WTC11 (cell line): ENCODE results near the gene STAC. TPM values are rescaled to one million over a fixed set of nuclear protein-coding genes. Genes with fewer than 3 reads are reported as not detected.

Experiments used
- ATAC-seq: fragments of 200-7000 bp; cut with Tn5 transposase; 2 replicates; pipeline ENCODE4 v1.10.0; 2021; ENCODE audit warnings: mild to moderate bottlenecking, moderate library complexity
- CTCF ChIA-PET: fragments of 300-600 bp; sonication (Branson Sonifier 250); formaldehyde crosslinking; loops from one replicate; lab custom pipeline; 2021; ENCODE audit warnings: antibody characterized with exemption; lab: Charles Lee
- POLR2A ChIA-PET: fragments of 350-600 bp; sonication (Branson Sonifier 250); formaldehyde crosslinking; loops from one replicate; lab custom pipeline; 2021; ENCODE audit warnings: antibody characterized with exemption; lab: Charles Lee
- DNase-seq: peaks from one replicate; pipeline ENCODE4 v3.0.0; 2021; ENCODE audit warnings: low spot score
- H3K27ac Mint-ChIP-seq: 2 replicates; pipeline ENCODE4 v1.8.0; 2021; ENCODE audit warnings: mixed read lengths
- H3K27me3 Mint-ChIP-seq: 2 replicates; pipeline ENCODE4 v1.8.0; 2021; ENCODE audit warnings: low read depth, mild to moderate bottlenecking, moderate library complexity, mixed read lengths
- H3K36me3 Mint-ChIP-seq: 2 replicates; pipeline ENCODE4 v1.8.0; 2021; ENCODE audit warnings: mixed read lengths
- H3K4me1 Mint-ChIP-seq: 2 replicates; pipeline ENCODE4 v1.8.0; 2022; ENCODE audit warnings: mixed read lengths
- H3K4me3 Mint-ChIP-seq: 2 replicates; pipeline ENCODE4 v1.8.0; 2021; ENCODE audit warnings: mild to moderate bottlenecking, moderate library complexity, mixed read lengths
- H3K9me3 Mint-ChIP-seq: 2 replicates; pipeline ENCODE4 v1.8.0; 2021; ENCODE audit warnings: mixed read lengths
- ATF3 ChIP-seq: sonication (generic); formaldehyde crosslinking; conservative IDR thresholded peaks from 2 replicates; pipeline ENCODE4 v1.8.1; 2022; ENCODE audit warnings: mild to moderate bottlenecking, missing genetic modification reagents
- E2F1 ChIP-seq: sonication (generic); formaldehyde crosslinking; IDR thresholded peaks from 2 replicates; pipeline ENCODE4 v1.8.0; 2022; ENCODE audit warnings: mild to moderate bottlenecking, missing genetic modification reagents
- ESRRA ChIP-seq: sonication (generic); formaldehyde crosslinking; IDR thresholded peaks from 2 replicates; pipeline ENCODE4 v1.8.1; 2022; ENCODE audit warnings: mild to moderate bottlenecking, missing genetic modification reagents, borderline replicate concordance
- ETV6 ChIP-seq: sonication (generic); formaldehyde crosslinking; IDR thresholded peaks from 2 replicates; pipeline ENCODE4 v1.8.1; 2022; ENCODE audit warnings: mild to moderate bottlenecking, missing genetic modification reagents
- FOXP4 ChIP-seq: sonication (generic); formaldehyde crosslinking; IDR thresholded peaks from 2 replicates; pipeline ENCODE4 v1.8.0; 2022; ENCODE audit warnings: mild to moderate bottlenecking, missing genetic modification reagents
- GTF2I ChIP-seq: fragments of 250-450 bp; sonication (Bioruptor Pico); conservative IDR thresholded peaks from 2 replicates; pipeline ENCODE4 v1.4.0; 2021; ENCODE audit warnings: mild to moderate bottlenecking
- IRF2 ChIP-seq: sonication (generic); formaldehyde crosslinking; IDR thresholded peaks from 2 replicates; pipeline ENCODE4 v1.8.0; 2022; ENCODE audit warnings: low read depth, missing genetic modification reagents, borderline replicate concordance
- JAZF1 ChIP-seq: fragments of 250-450 bp; sonication (Bioruptor Pico); IDR thresholded peaks from 2 replicates; pipeline ENCODE4 v1.9.0; 2021; ENCODE audit warnings: moderate library complexity, mild to moderate bottlenecking, inconsistent platforms
- JUN ChIP-seq: sonication (generic); formaldehyde crosslinking; IDR thresholded peaks from 2 replicates; pipeline ENCODE4 v1.8.0; 2023; ENCODE audit warnings: mild to moderate bottlenecking, missing genetic modification reagents
- NFYB ChIP-seq: sonication (generic); formaldehyde crosslinking; conservative IDR thresholded peaks from 2 replicates; pipeline ENCODE4 v1.8.0; 2022; ENCODE audit warnings: low read depth, missing genetic modification reagents
- NR3C1 ChIP-seq: sonication (generic); formaldehyde crosslinking; conservative IDR thresholded peaks from 2 replicates; pipeline ENCODE4 v1.8.1; 2023; ENCODE audit warnings: low read depth, mild to moderate bottlenecking, missing genetic modification reagents
- PRRX2 ChIP-seq: fragments of 250-450 bp; sonication (Bioruptor Pico); IDR thresholded peaks from 2 replicates; pipeline ENCODE4 v1.8.0; 2021; ENCODE audit warnings: mild to moderate bottlenecking
- SMAD4 ChIP-seq: sonication (generic); formaldehyde crosslinking; IDR thresholded peaks from 2 replicates; pipeline ENCODE4 v1.8.0; 2022; ENCODE audit warnings: mild to moderate bottlenecking, missing genetic modification reagents
- TEAD1 ChIP-seq: sonication (generic); formaldehyde crosslinking; IDR thresholded peaks from 2 replicates; pipeline ENCODE4 v1.8.0; 2022; ENCODE audit warnings: mild to moderate bottlenecking, missing genetic modification reagents
- TEAD4 ChIP-seq: sonication (generic); formaldehyde crosslinking; IDR thresholded peaks from 2 replicates; pipeline ENCODE4 v1.8.0; 2022; ENCODE audit warnings: mild to moderate bottlenecking, missing genetic modification reagents
- ZNF232 ChIP-seq: sonication (generic); formaldehyde crosslinking; IDR thresholded peaks from 2 replicates; pipeline ENCODE4 v1.8.0; 2022; ENCODE audit warnings: mild to moderate bottlenecking, missing genetic modification reagents
- ZNF512 ChIP-seq: sonication (generic); formaldehyde crosslinking; IDR thresholded peaks from 2 replicates; pipeline ENCODE4 v1.8.1; 2022; ENCODE audit warnings: missing genetic modification reagents, borderline replicate concordance
- total RNA-seq: library from RNA; stranded (reverse); gene quantifications from 3 replicates; pipeline ENCODE4 v1.2.3, GENCODE V29; 2021
- TF ChIP-seq, protein P1 (sequence below): sonication (generic); formaldehyde crosslinking; IDR thresholded peaks from 2 replicates; pipeline ENCODE4 v1.8.1; 2022; ENCODE audit warnings: mild to moderate bottlenecking, moderate library complexity, missing genetic modification reagents
- TF ChIP-seq, protein P2 (sequence below): sonication (generic); formaldehyde crosslinking; IDR thresholded peaks from 2 replicates; pipeline ENCODE4 v1.8.0; 2023; ENCODE audit warnings: missing genetic modification reagents, mild to moderate bottlenecking, borderline replicate concordance
- TF ChIP-seq, protein P3 (sequence below): sonication (generic); formaldehyde crosslinking; IDR thresholded peaks from 2 replicates; pipeline ENCODE4 v1.8.0; 2022; ENCODE audit warnings: missing genetic modification reagents
- TF ChIP-seq, protein P4 (sequence below): sonication (generic); formaldehyde crosslinking; IDR thresholded peaks from 2 replicates; pipeline ENCODE4 v1.8.0; 2022; ENCODE audit warnings: mild to moderate bottlenecking, missing genetic modification reagents

Gene STAC
- total RNA-seq, 1 experiment from 2014 or later, result 5.6 TPM

GRCh38 chr3:36558961-36559360, 178.7 kb downstream of the STAC start (continued):
- TF ChIP-seq TEAD1 (CRISPR knock-in tag), result no peak
- no peak for TF ChIP-seq NR3C1
- no peak for TF ChIP-seq JAZF1 (CRISPR knock-in tag)
- TF ChIP-seq JUN (CRISPR knock-in tag), result no peak
- TF ChIP-seq E2F1 (CRISPR knock-in tag), result no peak
- TF ChIP-seq IRF2 (CRISPR knock-in tag), result no peak
- TF ChIP-seq SMAD4 (CRISPR knock-in tag), result no peak
- TF ChIP-seq FOXP4 (CRISPR knock-in tag), result no peak

DNA sequence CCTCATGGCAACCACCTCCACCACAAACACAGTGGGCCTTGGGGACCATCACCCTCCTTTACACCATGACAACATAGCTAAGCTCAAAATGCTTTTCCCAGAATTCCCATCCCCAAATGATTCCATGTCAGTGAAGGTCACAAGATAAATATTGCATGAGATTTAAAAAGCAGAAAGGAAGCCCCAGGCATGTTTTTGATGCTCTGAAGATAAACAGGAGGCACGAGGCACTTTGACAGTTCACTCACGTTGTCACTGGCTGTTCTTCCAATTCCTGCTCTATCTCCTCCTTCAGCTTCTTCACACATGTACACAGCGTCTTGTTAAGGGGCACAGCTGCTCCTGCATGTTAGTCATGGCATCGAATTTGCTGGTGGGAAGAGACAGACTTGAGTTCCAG, 180.4 kb downstream of the STAC start:
- POLR2A ChIA-PET, result no interaction called here
- H3K27ac Mint-ChIP-seq, result no peak overlapping the region
- no peak for ATAC-seq
- TF ChIP-seq GTF2I (no peak), ZNF512 (CRISPR knock-in tag) (no peak), ATF3 (CRISPR knock-in tag) (no peak), ETV6 (CRISPR knock-in tag) (no peak), JAZF1 (CRISPR knock-in tag) (no peak), JUN (CRISPR knock-in tag) (no peak), ZNF232 (CRISPR knock-in tag) (no peak), ESRRA (CRISPR knock-in tag) (no peak), NFYB (CRISPR knock-in tag) (no peak), PRRX2 (CRISPR knock-in tag) (no peak), TEAD4 (CRISPR knock-in tag) (no peak)
- TF ChIP-seq, protein P1, sequence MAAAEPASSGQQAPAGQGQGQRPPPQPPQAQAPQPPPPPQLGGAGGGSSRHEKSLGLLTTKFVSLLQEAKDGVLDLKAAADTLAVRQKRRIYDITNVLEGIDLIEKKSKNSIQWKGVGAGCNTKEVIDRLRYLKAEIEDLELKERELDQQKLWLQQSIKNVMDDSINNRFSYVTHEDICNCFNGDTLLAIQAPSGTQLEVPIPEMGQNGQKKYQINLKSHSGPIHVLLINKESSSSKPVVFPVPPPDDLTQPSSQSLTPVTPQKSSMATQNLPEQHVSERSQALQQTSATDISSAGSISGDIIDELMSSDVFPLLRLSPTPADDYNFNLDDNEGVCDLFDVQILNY, result no peak
- TF ChIP-seq, protein P2, sequence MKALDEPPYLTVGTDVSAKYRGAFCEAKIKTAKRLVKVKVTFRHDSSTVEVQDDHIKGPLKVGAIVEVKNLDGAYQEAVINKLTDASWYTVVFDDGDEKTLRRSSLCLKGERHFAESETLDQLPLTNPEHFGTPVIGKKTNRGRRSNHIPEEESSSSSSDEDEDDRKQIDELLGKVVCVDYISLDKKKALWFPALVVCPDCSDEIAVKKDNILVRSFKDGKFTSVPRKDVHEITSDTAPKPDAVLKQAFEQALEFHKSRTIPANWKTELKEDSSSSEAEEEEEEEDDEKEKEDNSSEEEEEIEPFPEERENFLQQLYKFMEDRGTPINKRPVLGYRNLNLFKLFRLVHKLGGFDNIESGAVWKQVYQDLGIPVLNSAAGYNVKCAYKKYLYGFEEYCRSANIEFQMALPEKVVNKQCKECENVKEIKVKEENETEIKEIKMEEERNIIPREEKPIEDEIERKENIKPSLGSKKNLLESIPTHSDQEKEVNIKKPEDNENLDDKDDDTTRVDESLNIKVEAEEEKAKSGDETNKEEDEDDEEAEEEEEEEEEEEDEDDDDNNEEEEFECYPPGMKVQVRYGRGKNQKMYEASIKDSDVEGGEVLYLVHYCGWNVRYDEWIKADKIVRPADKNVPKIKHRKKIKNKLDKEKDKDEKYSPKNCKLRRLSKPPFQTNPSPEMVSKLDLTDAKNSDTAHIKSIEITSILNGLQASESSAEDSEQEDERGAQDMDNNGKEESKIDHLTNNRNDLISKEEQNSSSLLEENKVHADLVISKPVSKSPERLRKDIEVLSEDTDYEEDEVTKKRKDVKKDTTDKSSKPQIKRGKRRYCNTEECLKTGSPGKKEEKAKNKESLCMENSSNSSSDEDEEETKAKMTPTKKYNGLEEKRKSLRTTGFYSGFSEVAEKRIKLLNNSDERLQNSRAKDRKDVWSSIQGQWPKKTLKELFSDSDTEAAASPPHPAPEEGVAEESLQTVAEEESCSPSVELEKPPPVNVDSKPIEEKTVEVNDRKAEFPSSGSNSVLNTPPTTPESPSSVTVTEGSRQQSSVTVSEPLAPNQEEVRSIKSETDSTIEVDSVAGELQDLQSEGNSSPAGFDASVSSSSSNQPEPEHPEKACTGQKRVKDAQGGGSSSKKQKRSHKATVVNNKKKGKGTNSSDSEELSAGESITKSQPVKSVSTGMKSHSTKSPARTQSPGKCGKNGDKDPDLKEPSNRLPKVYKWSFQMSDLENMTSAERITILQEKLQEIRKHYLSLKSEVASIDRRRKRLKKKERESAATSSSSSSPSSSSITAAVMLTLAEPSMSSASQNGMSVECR, result no peak
- TF ChIP-seq, protein P3, sequence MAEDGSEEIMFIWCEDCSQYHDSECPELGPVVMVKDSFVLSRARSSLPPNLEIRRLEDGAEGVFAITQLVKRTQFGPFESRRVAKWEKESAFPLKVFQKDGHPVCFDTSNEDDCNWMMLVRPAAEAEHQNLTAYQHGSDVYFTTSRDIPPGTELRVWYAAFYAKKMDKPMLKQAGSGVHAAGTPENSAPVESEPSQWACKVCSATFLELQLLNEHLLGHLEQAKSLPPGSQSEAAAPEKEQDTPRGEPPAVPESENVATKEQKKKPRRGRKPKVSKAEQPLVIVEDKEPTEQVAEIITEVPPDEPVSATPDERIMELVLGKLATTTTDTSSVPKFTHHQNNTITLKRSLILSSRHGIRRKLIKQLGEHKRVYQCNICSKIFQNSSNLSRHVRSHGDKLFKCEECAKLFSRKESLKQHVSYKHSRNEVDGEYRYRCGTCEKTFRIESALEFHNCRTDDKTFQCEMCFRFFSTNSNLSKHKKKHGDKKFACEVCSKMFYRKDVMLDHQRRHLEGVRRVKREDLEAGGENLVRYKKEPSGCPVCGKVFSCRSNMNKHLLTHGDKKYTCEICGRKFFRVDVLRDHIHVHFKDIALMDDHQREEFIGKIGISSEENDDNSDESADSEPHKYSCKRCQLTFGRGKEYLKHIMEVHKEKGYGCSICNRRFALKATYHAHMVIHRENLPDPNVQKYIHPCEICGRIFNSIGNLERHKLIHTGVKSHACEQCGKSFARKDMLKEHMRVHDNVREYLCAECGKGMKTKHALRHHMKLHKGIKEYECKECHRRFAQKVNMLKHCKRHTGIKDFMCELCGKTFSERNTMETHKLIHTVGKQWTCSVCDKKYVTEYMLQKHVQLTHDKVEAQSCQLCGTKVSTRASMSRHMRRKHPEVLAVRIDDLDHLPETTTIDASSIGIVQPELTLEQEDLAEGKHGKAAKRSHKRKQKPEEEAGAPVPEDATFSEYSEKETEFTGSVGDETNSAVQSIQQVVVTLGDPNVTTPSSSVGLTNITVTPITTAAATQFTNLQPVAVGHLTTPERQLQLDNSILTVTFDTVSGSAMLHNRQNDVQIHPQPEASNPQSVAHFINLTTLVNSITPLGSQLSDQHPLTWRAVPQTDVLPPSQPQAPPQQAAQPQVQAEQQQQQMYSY (CRISPR knock-in tag), result no peak
- TF ChIP-seq, protein P4, sequence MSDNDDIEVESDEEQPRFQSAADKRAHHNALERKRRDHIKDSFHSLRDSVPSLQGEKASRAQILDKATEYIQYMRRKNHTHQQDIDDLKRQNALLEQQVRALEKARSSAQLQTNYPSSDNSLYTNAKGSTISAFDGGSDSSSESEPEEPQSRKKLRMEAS (CRISPR knock-in tag), result no peak
- TF ChIP-seq, all 79 proteins: peak for 0
- Mint-ChIP-seq H3K36me3 (no peaks in the 10 kb centered on the region), H3K4me3 (no peak overlapping the region), H3K27me3 (no peaks in the 10 kb centered on the region), H3K4me1 (no peaks in the 10 kb centered on the region), H3K9me3 (no peaks in the 10 kb centered on the region)
- CTCF ChIA-PET, result interaction anchor here (1.1 to 2.6 kb wide), 2 partner anchors 20 to 232 kb away, joined by 4 to 12 read pairs; no protein-coding TSS in a partner anchor
- DNase-seq, result no peak
